Lower leg skin (tissue), 3 donors: Measurements from ENCODE around the gene FCRLB.

Source experiments
- POLR2A ChIP-seq, 2 donors: fragments of 450-650 bp; IDR thresholded peaks; one replicate each; pipeline ENCODE4 v1.6.1; 2016 to 2017; ENCODE audit warnings: antibody characterized with exemption in 2 of 2, mild to moderate bottlenecking in 1 of 2, moderate library complexity in 1 of 2
- TF ChIP-seq, protein P1 (sequence below), 3 donors: fragments of 450-650 bp; IDR thresholded peaks; one replicate each; pipeline ENCODE4 v1.5.1; 2016; ENCODE audit warnings: antibody characterized with exemption in 3 of 3, mild to moderate bottlenecking in 3 of 3, moderate library complexity in 2 of 3

DNA sequence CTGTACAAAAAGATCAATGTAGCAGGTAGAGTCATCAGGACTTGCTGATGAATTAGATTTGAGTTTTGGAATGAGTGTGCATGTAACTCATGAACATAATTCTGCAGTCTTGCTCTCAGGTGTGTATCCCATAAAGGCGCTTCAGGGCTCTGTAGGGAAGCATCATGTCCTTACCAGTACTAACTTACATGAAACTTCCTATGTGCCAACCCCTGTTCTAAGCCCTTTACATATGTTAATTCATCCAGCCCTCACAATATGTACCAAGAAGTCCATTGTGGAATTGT lies 2.1 kb upstream of the FCRLB start:
- TF ChIP-seq, protein P1, sequence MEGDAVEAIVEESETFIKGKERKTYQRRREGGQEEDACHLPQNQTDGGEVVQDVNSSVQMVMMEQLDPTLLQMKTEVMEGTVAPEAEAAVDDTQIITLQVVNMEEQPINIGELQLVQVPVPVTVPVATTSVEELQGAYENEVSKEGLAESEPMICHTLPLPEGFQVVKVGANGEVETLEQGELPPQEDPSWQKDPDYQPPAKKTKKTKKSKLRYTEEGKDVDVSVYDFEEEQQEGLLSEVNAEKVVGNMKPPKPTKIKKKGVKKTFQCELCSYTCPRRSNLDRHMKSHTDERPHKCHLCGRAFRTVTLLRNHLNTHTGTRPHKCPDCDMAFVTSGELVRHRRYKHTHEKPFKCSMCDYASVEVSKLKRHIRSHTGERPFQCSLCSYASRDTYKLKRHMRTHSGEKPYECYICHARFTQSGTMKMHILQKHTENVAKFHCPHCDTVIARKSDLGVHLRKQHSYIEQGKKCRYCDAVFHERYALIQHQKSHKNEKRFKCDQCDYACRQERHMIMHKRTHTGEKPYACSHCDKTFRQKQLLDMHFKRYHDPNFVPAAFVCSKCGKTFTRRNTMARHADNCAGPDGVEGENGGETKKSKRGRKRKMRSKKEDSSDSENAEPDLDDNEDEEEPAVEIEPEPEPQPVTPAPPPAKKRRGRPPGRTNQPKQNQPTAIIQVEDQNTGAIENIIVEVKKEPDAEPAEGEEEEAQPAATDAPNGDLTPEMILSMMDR (IDR thresholded peaks at IDR 0.05), result no peak
- no peak for TF ChIP-seq POLR2A (IDR thresholded peaks at IDR 0.05)
